Hepatocyte (in vitro differentiated cells): Measurements from ENCODE around the gene ZNF253.

Experiments used
- CTCF ChIP-seq: fragments of 200-600 bp; sonication (generic); IDR thresholded peaks from 2 replicates; pipeline ENCODE4 v1.5.1; 2016; ENCODE audit warnings: antibody characterized with exemption, mild to moderate bottlenecking; ENCODE audit not compliant: poor library complexity
- EZH2 ChIP-seq: fragments of 200-600 bp; sonication (generic); IDR thresholded peaks from 2 replicates; pipeline ENCODE4 v1.6.1; 2016; ENCODE audit warnings: antibody characterized with exemption, mild to moderate bottlenecking, borderline replicate concordance

- TF ChIP-seq CTCF, result no peak
- no peak for TF ChIP-seq EZH2
These were observed 17.9 kb upstream of the ZNF253 start for GRCh38 chr19:19847781-19848180.
